SH-SY5Y (cell line): ENCODE results near the gene PAIP1.

ENCODE experiments used
- GATA2 ChIP-seq: IDR thresholded peaks from 2 replicates; pipeline ENCODE4 v1.6.1; 2011; ENCODE audit warnings: mild to moderate bottlenecking, low read depth, low read length
- GATA3 ChIP-seq: IDR thresholded peaks from 2 replicates; pipeline ENCODE4 v1.6.1; 2011; ENCODE audit warnings: low read depth, mild to moderate bottlenecking, low read length, moderate library complexity

PAIP1 gene, protein sequence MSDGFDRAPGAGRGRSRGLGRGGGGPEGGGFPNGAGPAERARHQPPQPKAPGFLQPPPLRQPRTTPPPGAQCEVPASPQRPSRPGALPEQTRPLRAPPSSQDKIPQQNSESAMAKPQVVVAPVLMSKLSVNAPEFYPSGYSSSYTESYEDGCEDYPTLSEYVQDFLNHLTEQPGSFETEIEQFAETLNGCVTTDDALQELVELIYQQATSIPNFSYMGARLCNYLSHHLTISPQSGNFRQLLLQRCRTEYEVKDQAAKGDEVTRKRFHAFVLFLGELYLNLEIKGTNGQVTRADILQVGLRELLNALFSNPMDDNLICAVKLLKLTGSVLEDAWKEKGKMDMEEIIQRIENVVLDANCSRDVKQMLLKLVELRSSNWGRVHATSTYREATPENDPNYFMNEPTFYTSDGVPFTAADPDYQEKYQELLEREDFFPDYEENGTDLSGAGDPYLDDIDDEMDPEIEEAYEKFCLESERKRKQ

DNA sequence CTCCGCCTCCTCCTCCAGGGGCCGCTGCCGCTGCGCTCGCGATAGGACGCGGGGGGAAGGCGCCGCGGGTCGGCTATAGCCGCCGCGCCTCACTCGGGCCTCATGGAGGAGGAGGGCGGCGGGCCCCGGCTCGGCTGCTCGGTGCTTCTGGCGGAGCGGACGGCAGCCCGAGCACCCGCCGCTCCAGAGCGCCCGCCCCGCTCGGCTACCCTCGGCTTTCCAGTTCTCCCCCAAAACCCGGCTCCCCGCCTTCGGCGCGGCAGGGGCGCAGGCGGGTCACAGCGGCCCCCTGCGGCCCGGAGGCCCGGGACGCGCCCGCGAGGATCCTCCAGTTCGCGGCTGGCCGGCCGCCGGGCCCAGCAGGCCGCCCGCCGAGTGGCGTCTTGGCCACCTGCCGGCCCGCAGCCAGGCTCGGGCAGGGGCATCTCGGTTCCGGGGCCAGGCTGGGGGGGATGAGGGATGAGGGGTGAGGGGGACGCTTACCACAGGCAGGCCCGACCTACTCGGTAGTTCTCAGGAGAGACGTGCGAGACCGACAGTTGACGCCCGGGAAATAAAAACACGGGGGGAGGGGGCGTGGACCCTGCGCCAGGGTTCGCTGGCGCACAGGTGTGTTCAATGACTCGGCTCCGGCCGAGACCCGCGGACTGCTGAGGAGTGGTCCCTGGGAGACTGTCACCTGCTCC is at the start of gene PAIP1:
PAIP1 (minus strand) TSS at position 221 of the 686 bp plus-strand sequence. CDS start 231 bp downstream, outside the sequence.
- no peak for TF ChIP-seq GATA3
- TF ChIP-seq GATA2, result no peak

DNA sequence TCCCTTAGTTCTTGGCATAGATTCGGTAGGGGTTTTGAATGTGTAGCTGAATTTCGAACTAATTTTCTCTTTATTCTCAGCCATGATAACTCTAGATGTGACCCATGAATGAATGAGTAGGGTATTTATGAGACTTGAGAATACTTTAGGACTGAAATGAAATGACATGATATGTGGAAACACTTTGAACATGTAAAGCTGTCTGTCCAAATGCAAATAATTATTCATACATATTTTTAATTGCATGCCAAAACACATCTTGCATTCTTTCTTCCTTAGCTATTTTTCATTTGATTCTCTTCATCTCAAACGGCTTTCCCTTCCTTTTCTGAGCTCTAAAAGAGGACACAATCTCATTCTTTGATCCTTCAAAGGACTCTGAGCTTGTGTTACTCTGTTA is 49.5 kb upstream of the PAIP1 start:
- TF ChIP-seq GATA3, result no peak
- no peak for TF ChIP-seq GATA2

DNA sequence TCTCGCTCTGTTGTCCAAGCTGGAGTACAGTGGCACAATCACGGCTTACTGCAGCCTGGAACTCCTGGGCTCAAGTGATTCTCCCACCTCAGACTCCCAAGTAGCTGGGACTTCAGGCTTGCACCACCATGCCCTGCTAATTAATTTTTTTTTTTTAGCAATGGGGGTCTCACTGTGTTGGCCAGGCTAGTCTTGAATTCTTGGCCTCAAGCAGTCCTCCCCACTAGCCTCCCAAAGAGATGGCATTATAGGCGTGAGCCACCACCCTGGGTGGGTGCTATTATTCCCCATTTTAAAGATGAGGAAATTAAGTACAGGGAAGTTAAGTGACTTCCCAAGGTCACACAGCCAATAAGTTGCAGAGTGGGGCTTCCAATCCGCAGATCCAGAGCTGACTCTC is 47.8 kb upstream of the PAIP1 start:
- no peak for TF ChIP-seq GATA2
- no peak for TF ChIP-seq GATA3

GRCh38 chr5:43603344-43604217 is 46.7 kb upstream of the PAIP1 start:
- no peak for TF ChIP-seq GATA3
- no peak for TF ChIP-seq GATA2

DNA sequence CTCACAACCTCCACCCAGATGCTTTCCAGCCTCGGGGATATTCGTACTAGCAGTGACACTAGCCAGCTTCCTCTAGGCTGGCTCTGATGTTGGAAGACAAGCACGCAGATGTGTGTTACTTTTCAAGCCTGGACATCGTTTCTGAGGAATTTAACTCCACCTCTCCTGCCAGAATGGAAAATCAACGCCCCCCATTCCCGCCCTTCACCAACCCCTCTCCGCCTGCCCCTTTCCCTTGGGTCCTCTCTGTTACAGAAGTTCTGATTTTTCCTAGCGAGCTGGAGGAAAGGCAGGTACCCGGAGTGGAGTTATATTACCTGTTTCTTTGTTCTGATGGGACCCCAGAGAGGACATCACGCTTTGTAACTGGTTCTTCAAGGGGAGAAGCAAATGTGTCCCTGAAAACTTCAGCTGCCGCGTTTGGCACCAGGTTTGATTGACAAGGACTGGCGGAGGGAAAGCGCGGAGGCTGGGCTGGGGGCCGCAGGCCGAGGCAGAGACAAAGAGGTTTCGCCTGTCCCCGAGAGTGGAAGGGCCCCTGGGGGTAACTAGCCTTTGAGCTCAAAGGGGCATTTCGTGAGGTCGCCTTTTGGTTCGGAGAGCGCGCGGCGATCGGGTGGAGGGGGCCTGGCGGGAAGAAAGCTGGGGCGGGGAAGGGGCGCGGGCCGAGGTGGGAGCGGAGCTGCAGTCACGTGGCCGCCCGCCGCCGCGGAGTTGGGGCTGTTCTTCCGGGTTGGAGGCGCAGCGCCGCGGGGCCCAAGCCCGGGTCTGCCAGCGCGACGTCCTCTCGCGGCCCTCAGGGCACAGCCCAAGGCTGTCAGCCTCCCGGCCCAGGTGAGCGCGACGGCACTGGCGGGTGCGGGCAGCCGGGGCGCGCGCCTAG is 45.8 kb upstream of the PAIP1 start, which contains the start of gene NNT:
NNT (plus strand) TSS at position 720 of the 883 bp plus-strand sequence. CDS start 6,016 bp downstream, outside the sequence.
- TF ChIP-seq GATA3, result no peak
- TF ChIP-seq GATA2, result no peak

GRCh38 chr5:43601454-43602260 is 44.8 kb upstream of the PAIP1 start:
- no peak for TF ChIP-seq GATA3
- TF ChIP-seq GATA2, result no peak

GRCh38 chr5:43592363-43592762 is 35.5 kb upstream of the PAIP1 start:
- TF ChIP-seq GATA3, result no peak
- TF ChIP-seq GATA2, result no peak

DNA sequence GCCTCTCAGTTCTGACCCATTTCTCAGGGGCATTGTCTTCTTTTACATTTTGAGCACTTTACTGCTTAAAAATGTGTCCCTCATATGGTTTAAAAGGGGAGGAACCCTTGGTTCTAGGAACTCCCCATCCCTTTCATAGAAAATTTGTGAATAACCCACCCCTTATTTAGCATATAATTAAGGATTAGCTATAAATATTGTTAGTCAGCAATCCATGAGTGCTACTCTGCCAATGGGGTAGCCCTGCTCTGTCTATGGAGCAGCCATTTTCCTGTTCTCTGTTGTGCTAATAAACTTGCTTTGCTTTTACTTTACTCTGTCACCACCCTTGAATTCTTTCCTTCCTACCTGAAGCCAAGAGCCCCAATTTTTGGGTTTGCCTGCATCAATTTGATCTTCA is 33.8 kb upstream of the PAIP1 start:
- TF ChIP-seq GATA2 (no peak), GATA3 (no peak)

DNA sequence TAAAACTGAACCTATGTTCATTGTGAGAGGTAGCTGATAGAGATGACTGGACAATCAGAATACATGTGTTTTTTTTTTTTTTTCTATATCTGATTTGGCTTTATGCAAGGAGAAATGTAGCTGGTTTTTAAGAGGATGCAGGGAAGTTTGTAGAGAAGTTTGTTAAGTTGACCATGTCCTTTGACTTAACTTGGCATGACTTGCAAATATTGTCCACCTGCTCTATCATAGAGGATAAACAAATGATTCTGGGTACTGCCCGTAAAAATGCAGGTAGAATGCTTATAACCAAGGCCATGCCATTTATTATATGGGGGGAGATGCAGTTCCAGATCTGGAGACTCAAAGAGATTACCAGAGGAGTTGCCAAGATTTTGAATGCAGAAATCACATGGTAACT is 32.4 kb upstream of the PAIP1 start:
- TF ChIP-seq GATA3 (no peak), GATA2 (no peak)

DNA sequence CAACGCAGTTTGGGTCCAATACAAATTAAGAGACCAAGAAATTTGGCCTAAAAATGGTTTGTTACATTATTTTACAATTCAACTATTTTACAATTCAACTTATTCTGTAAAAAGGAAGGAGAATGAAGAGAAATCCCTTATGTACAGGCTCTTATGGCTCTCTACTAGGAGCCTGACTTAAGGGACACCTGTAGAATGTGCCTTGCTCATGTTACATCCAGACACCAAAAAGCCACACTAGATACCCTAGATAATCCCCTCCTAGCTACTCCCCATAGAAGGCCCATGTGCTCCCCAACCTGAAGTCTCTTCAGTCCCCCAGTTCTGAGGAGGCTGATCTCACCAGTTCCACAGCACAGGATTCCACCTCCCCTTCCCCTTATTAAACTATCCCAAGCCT is 32.0 kb upstream of the PAIP1 start:
- TF ChIP-seq GATA3 (no peak), GATA2 (no peak)

GRCh38 chr5:43584166-43584699 is 27.4 kb upstream of the PAIP1 start:
- TF ChIP-seq GATA2 (no peak), GATA3 (no peak)

DNA sequence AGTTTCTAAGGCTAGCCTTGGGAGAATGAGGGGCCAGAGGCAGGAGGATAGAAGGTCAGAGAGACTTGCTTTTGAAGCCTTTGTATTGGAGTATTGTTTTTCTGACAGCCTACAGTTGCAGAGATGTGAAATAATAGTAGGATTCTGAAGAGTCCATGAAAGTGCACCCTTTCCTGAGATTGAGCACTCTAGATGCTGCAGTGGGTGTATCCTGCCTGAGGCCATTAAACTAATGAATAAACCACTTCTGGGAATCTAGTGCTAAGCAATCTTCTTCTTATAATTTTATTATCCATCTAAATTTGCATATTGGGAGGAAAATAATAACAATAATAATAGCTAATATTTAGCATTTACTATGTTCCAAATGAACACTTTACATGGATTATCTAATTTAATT is 26.8 kb upstream of the PAIP1 start:
- no peak for TF ChIP-seq GATA3
- no peak for TF ChIP-seq GATA2
